Measurements from ENCODE around the gene DOCK10.
"Not testable (repeated sequence)": the region's sequence is repeated elsewhere in the genome, so short reads cannot be mapped to it uniquely, and the experiment has no call there.

DOCK10 gene

DNA sequence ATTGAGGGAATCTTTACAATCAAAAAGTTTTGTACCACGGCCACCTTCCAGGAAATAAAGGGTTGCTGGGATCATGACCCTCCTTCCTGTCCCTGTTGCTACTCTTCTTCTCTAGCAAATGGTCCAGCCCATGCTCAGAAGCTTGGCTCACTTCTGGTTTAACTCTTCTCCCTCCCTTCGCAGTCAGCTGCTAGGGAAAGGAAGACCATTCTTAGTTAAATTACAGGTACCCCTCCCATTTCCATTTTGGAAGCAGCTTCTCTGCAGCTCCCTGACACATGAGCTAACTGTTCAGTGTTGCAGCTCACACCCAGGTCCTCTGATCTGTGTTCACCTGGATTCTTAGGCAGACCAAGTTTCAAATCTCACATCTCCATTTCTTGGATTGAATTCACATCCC lies 100.3 kb downstream of the DOCK10 start:
- no peak for DNase-seq

DNA sequence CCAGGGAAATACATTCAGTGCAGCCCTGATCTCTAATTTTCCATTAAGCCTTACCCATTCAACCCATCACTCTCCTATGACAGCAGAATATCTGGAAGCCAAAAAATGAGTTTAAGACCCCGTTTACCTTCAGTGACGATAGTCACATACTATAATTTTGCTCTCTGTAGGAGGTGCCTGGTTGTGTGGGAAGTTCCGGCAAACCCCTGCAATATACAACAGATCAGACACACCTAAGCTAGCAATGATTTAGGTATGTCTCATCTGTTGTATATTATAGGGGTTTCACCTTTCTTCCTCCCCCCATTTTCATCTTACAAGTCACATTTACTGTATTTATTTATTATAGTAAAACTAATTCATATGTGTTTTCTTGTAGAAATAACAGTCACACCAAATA lies 101.7 kb downstream of the DOCK10 start:
- no peak for DNase-seq

DNA sequence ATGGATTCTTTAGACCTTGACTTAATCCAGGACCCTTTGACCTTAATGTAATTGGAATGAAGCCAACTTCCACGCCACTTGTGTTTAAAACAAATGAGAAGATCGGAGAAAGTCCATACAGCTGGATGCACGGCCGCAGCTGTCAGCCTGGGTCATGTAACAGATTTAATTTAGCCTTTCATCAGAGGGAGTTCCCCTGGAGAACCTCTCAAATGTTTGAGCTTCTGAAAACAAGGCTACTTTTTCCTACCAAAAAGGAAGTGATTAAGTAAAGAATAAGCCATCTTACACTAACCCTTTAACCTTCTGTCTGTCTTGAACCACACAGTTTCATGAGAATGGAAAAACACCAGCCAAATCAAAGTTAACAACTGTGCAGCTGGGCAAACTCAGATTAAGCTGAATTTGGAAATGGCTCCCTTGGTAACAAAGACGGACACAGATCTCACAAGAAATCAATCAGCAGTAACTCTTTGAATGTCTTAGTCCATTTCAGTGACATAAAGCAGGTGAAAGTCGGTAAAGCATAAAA lies 103.6 kb downstream of the DOCK10 start:
- no peak for DNase-seq

DNA sequence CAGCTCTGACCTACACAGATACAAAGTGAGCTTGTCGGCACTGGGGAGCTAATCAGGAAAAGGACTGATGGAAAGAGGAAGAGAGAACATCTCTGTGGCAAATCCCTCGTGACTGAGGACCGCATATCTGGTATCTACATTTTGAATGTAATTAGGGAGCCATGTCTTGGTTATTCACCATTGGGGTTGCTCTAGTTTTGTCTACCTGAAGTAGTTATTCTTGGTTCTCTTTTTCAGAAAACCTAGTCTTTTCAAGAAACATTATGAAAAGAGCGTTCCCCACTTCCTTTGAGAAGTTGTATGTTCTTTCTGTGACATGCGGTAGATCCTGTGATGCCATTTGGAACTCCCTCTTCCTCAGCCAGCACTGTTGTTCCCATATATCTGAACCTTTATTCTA lies 104.4 kb downstream of the DOCK10 start:
- no peak for DNase-seq

DNA sequence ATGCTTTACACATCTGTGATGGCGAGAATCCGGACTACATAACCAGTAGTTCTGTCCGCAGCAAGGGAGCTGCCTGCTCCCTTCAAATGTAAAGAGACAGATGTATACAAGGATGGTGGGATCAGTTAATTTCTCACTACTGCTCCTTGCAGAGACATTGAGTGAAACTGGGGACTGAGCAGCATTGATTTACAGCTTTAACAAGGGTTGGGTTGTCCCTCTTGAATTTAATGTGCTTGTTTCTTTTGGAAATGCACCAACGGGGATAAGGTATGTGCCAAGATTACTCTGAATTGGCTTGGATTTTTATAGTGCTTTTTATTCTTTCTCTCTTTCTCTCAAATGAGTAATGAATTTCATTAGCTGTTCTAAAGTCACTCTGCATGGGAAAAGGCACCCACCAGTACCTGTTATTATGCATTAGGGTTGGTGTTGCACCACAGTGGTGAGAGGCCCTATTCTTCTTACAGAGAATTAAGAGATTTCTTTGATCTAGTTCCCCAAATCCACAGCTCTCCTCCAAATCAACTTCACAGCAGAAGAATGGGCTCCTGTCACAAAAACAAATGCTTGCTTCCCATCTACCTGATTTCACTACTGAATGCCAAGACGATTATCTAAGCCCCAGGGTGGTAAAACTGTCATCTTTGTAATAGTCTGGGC lies 107.6 kb downstream of the DOCK10 start:
- no peak for DNase-seq

DNA sequence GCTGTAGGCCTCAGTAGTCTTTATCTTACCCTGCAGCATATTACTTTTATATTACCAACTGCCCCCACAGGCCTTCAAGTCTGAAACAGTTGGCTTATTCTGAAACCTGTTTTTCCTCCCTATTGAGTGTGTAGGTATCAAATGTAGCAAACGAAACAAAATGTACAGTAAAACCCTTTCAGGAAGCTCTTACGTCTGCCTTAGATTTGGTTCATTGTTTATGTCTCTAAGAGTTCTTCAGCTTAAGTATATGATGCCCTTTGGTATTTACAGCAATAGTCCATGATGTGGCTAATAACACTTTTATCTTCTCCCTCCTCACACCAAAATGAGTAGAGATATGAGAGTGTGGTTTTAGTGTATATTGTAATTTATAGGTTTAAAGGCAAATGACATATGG lies 108.8 kb downstream of the DOCK10 start:
- no peak for DNase-seq

DNA sequence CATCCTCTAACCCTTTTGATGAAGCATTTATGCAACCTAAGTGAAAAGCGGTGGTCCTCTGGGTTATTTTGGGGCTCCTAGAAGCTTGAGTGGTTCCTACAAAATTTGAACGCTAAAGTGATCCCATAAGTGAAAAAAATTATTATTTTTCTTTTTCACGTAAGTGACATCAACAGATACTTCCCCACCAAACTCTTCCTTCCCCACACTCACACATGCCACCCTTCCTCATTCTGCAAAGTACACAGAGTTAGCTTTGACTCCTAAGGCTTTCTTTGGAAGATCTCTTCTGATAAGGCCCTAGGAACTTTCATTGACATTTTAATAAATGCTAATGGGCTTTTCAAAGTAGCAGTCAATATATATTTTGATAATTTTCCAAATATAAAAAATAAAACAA lies 109.7 kb downstream of the DOCK10 start:
- no peak for DNase-seq

DNA sequence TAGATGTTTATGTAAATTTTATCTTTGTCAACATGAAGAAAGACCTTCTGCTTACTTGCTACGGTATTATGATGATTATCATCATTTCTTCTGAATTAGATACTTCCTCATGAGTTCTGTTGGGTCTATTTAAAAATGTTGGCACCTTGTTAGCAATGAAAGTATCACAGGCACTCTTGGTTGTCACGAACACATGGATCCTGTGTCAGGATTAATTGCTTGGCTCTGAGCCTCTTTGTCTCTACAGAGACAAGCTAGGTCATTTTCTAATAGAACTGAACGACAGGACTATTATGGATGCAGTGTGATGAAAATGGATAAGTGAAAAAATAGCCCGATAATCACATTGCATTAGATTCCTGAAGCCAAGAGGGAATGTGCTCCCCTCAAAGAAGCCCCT lies 110.3 kb downstream of the DOCK10 start:
- no peak for DNase-seq

DNA sequence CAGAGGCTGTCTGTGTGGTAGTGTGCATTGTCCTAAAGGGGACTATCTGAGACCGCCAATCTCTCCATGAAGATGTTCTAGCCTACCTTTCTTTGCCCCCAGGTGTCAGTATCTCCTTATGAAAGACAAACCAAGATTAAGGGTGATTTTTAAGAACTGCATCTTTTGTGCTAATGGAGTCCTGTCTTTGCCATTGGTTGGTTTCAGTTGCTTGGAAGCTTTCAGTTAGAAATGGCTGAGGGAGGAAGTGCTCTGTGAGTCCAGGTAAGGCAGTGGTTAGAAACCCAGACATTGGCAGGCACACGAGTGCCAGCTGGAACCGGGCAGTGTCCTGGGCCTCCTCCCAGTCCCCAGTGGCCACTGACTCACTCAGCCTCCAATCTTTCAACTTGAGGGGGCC lies 111.3 kb downstream of the DOCK10 start:
- DNase-seq, result no peak

DNA sequence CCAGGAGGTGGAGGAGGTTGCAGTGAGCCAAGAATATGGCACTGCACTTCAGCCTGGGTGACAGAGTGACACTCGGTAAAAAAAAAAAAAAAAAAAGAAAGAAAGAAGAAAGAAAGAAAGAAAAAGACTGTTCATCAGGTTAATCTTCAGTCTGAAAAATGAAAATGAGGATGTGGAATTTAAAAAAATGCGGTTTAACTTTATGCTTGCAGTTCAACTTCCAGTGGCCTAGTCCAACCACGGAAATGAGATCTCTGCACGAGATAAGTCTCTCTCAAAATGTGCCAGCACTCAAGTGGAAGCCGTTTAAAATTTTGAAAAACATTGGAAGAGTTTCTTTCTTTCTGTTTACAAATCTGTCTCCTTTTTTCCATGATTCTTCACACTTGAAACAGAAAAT lies 112.1 kb downstream of the DOCK10 start:
- DNase-seq, result no peak

DNA sequence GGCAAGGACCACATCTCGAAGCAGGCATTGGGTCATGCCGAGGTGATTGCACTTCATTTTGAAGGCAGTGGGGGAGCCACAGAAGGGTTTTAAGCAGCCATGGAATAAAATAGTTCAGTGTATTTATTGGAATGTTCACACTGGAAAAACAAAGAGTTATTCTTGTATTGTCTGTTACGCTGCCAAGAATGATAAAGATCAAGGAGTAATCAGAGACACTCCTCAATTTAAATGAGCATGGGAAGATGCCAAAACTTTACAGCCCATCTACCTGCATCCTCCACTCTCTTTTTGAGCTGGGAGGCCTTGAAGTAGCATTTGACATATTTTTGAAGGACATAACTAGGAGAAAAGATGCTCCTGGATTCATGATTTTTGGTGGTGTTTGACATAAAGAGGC lies 112.8 kb downstream of the DOCK10 start:
- no peak for DNase-seq

DNA sequence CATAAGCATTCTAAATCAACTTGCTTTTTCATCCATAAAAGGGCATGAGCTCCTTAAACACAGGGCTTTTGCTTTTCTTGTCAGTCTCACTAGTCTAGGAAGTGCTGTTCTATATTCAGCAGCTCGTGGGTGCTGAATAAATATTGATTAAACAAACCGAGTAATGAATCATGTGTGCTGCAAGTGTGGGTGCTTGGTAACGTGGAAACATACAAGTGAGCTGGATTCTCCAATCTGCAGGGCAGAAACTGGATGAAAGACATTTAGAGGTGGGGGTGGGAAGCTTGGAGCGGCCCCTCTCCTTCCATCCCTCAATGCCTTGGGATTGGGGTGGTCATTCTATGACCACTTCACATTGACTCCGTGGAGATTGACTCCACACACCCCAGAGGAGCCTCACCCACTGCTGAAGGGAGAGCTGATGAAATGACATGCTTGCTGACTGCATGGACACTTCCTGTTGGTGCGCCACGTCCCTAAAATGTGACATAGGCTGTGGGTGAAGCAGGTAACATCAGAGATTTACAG lies 114.6 kb downstream of the DOCK10 start:
- no peak for DNase-seq

DNA sequence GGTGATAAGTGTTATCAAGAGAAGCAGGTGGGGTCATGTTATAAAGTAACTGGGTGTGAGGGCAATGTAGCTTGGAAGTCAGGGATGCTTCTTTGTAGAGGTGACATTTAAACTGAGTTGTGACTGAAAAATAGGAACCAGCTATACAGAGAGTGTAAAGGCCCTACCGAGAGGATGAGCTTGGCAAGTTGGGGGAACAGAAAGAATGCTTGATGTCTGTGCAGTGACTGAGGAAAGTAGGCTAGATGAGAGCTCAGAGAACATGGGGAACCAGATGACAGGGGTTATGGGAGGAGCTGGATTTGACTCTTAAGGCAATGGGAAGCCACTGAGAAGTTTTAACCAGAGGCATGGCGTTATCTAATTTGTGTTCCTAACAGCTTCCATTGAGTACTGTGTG lies 115.3 kb downstream of the DOCK10 start:
- DNase-seq, result no peak

DNA sequence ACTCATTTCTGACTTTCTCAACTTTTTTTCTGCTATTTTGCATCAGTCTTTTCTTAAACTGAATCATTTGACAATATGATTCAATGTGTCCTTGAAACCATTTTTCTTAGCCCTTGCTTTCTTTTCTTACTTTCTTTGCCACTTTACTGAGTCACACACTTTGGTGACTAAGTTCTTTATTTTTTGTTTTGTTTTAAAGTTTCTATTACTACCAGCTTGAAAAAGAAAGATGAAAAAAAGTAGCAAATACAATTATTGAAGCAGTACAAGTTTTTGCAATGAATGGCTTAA lies 116.5 kb downstream of the DOCK10 start:
- DNase-seq, result no peak

DNA sequence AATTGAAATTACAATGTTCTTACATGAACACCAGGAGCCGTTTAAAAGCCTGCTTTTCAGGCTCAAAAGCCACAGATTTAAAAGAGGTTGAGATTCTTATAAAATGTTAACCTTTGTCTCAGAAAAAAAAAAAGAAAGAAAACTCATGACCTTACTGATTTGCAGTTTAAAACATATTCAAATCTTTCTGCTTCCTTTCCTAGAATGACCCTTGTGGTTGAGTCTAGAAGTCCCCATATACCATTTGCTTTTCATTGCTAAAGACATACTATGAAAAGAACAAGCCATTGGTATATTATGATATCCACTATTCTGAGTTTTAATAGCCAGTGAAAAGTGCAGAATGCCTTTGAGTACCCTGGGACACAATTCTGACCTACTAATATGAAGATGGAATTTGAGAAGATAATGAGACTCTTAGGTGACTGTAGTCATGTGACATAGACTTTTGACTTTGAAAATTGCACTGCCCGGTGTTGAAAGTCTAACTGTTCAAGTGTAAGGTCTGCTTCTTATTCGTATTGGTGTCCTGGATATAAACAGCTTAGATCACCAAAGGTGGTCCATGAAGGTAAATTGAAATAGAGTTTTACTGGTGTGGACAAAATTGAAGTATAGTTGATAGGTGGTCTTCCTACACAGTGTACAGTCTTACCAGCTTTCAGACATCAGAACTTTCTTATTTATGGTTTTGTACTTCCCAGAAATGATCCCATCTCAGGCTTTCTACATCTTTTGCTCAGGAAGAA lies 117.0 kb downstream of the DOCK10 start:
- no peak for DNase-seq

DNA sequence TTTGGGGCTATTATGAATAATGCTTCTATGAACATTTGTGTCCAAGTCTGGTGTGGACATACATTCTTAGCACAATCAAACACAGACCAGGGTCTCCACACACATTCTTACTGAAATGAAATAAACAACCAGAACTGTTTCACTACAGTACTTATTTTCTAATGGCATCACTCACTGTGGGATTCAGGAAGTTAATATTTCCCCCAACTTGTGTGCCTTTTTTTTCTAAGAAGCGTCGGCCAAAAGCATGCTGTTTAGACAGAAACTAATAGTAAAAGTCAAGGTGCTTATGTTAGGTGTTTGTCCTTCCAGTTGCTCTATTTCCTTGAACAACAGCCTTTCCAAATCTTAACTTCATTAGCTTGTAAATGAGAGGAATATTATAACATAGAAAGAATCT lies 117.6 kb downstream of the DOCK10 start:
- DNase-seq, result no peak

DNA sequence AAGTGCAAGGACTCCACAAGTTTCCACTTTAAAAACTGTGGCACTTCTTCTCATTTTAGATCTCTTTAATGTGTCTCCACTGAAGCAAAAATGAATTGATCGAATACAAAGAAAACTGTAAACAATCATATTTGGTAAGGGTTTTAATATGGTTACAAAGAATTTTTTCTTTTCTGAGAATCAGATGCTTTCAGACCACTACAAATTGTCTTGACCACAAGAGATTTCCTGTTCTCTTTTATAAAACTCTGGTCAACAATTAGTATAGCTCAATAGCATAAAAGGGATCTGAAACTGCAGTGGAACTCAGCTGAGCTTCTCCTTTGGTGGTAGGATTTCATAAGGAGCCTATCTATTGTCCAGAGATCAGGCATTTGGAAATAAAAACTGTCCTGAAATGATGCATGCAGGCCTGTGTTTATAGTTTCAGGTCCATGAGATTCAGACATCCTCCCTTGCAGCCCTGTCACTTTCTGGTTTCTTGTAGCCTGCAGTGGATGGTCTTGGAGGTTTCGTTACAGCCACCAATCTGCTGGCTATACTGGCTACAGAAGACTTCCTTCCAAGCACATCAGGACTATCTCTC lies 120.0 kb downstream of the DOCK10 start:
- DNase-seq, result no peak

DNA sequence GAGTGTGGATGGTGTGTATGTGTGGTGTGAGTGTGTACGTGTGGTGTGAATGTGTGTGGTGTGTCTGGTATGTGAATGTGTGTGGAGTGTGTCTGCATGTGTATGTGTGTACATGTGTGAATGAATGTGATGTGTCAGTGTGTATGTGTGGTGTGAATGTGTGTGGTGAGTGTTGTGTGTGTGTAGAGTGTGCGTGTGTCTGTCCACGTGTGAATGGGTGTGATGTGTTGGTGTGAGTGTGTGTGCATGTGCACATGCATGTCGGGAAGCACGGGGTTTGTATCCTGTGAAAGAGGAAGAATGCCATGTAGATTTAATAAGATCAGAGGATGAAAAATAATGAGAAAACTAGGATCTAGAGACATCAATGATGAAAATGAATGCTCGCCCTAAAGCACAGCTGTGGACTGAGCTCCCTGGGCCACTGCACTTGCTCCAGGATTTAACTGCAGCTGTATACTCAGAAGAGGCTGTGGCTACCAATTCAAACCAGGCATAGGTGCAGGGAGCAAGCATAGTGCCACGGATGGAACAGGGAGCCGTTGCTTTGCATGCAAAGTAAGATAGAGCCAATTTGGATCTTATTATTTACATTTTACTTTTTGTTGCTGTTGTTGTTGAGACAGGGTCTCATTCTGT lies 122.7 kb downstream of the DOCK10 start:
- no peak for DNase-seq

DNA sequence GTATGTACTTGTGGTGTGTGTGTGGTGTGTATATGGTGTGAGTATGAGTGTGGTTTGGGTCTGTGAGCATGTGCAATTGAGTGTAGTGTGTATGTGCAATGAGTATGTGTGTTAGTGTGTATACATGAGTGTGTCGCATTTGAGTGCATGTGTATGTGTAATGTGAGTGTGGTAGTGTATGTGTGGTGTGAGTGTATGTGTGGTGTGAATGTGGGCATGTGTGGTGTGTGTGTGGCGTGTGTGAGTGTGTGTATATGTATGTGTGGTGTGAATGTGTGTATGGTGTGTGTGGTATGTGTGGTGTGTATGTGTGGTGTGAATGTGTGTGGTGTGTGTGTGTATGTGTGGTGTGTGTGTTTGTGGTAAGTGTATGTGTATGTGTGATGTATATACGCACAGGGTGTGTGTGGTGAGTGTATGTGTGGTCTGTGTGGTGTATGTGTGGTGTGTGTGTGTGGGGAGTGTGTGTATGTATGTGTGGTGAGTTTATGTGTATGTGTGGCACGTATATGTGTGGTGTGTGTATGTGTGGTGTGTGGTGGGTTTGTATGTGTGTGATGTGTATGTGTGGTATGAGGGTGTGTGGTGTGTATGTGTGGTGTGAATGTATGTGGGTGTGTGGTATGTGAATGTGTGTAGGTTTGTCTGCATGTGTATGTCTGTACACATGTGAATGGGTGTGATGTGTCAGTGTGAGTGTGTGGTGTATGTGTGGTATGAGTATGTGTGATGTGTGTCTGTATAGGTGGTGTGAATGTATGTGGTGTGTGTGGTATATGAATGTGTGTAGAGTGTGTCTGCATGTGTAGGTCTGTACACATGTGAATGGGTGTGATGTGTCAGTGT lies 123.4 kb downstream of the DOCK10 start:
- DNase-seq, result no peak

DNA sequence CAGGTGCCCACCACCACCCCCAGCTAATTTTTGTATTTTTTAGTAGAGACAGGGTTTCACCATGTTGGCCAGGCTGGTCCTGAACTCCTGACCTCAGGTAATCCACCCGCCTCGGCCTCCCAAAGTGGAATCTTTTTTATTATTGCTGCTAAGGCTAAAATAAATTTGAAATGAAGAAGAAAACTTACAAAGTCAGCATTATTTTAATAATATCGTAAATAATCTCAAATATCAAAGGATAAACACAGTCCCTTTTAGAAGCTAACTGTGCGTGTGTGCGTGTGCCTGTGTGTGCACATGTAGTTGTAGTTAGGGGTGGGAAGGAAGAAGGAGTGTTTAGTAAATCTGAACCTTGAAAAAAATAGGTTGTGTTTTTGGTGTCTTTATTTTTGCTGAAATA lies 125.0 kb downstream of the DOCK10 start:
- not testable (repeated sequence) for DNase-seq

DNA sequence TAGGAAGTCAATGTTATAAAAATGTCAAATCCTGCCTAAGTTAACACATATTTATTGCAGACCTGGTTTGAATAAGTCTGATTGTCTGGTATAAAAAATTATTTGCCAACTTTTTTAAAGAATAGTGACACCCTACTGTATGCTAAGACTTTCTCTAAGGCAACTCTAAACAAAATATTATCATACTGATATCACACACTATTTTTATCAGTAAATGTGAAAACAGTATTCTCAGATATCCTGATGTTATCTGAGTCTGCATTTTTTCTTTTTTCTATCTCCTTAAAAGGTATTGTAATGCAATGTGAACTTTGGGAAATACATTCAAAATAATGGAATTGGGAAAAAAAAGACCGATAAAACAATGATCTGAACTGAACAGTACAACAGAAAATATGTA lies 127.1 kb downstream of the DOCK10 start:
- DNase-seq, result no peak

DNA sequence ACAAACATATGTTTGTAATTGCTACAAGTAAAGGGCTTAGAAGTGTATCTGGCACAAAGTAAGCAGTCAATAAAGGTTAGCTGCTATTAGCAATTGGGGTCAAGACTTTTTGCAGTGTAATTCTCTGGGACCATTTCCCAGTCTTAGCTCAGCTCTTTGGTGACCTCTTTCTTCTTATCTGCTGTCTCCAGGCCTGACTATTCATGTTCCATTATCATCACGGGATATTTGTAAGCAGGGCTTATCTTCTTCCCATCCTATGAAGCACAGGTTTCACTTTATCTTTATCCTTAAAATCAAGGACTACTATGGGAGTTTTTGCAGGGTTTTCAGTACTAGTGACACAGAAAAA lies 131.7 kb downstream of the DOCK10 start:
- DNase-seq, result no peak
